NT2/D1 (cell line): ENCODE measurements around the gene KSR1.

Experiments used
- SUZ12 ChIP-seq: IDR thresholded peaks from 2 replicates; pipeline ENCODE4 v1.6.1; 2011; ENCODE audit not compliant: insufficient read length, insufficient read depth; ENCODE audit errors: extremely low read depth
- ZNF274 ChIP-seq: IDR thresholded peaks from 2 replicates; pipeline ENCODE4 v1.6.1; 2011; ENCODE audit warnings: mild to moderate bottlenecking, low read depth, low read length

DNA sequence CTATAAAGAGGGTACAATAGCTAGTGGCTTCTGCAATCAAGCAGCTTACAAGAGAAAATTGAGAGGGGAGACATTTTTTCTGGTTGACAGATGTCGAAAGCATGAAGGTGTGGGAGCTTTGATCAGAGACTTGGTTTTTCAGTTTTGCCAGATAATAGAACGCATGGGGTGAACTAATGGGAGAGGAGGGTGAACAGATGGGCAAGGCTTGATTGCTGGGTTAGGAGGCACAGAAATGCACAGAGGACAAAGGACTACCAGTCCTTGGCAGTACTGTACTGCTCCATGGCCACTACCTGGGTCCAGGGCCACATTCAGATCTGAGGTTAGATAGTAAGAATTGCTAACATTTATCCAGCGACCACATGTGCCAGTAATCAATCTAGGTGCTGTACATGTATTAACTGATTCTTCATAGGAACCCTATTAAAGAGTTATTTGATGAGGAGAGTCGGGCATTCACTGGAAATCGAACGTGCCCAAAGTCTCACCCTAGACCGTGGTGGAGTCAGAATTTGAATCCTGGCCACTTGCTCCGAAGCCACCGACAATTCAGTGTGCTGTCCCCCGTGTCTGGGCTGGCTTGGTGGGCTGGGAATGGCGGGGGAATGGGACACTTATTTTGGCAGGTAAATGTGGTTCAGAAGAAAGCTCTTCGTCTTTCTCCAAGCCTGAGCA, 873 bp upstream of the KSR1 start:
- TF ChIP-seq ZNF274 = no peak
- no peak for TF ChIP-seq SUZ12
